Left lobe of liver (tissue), 2 donors: Measurements from ENCODE around the gene CIITA. TPM values are rescaled to one million over a fixed set of nuclear protein-coding genes. Genes with fewer than 3 reads are reported as not detected.
A peak's percentile ranks its signal among the peaks of the same experiment; 100 is the strongest.
"Not testable (repeated sequence)": the region's sequence is repeated elsewhere in the genome, so short reads cannot be mapped to it uniquely, and the experiment has no call there.

ENCODE experiments used
- ATAC-seq: fragments of 200-7000 bp; cut with Tn5 transposase; one replicate; pipeline ENCODE4 v1.9.1; 2020; ENCODE audit warnings: mild to moderate bottlenecking, moderate library complexity
- DNase-seq: peaks from one replicate; pipeline ENCODE4 v3.0.0-alpha.2; 2020; ENCODE audit warnings: low spot score
- total RNA-seq: library from RNA; stranded (reverse); gene quantifications from one replicate; pipeline ENCODE4 v1.2.1, GENCODE V29; 2021
- donor health status: DM: no; HTN: no; CAD: no; lungs with moderate emphysema.
- donor health status: DM: no; HTN: yes; CAD: no.

Gene CIITA
- total RNA-seq, 1 donor from 2014 or later: 1.7 TPM

- no peak for DNase-seq
- ATAC-seq: no peak
Measured at GRCh38 chr16:10949424-10949970, 72.5 kb downstream of the CIITA start.

GRCh38 chr16:10950393-10950792, 73.4 kb downstream of the CIITA start:
- ATAC-seq (no peak), DNase-seq (no peak)

GRCh38 chr16:10951026-10951425, 74.0 kb downstream of the CIITA start:
- DNase-seq (no peak), ATAC-seq (peak; percentile 19)

GRCh38 chr16:10954903-10955302, 77.9 kb downstream of the CIITA start:
- ATAC-seq (peak; percentile 53), DNase-seq (no peak)

GRCh38 chr16:10957771-10958482, 80.9 kb downstream of the CIITA start:
- ATAC-seq (no peak), DNase-seq (no peak)

- ATAC-seq (no peak), DNase-seq (no peak)
Measured at GRCh38 chr16:10959161-10959560, 82.2 kb downstream of the CIITA start.

- no peak for ATAC-seq
- DNase-seq: no peak
Measured at GRCh38 chr16:10961231-10961630, 84.2 kb downstream of the CIITA start.

GRCh38 chr16:10964039-10964890, 87.3 kb downstream of the CIITA start:
- ATAC-seq (peak; percentile 98), DNase-seq (peak; percentile 78)

- ATAC-seq (no peak), DNase-seq (no peak)
Measured at GRCh38 chr16:10964891-10965326, 87.9 kb downstream of the CIITA start.

- no peak for DNase-seq
- ATAC-seq: no peak
Measured at GRCh38 chr16:10965440-10966061, 88.5 kb downstream of the CIITA start.

GRCh38 chr16:10966129-10966528, 89.1 kb downstream of the CIITA start:
- ATAC-seq: no peak

GRCh38 chr16:10966559-10966958, 89.6 kb downstream of the CIITA start:
- ATAC-seq, DNase-seq: not testable (repeated sequence)

More at GRCh38 chr16:10966129-10966528, 89.1 kb downstream of the CIITA start:
- no peak for DNase-seq

- DNase-seq: no peak
Measured at GRCh38 chr16:10967986-10968385, 91.0 kb downstream of the CIITA start.

GRCh38 chr16:10968498-10968897, 91.5 kb downstream of the CIITA start:
- ATAC-seq (no peak), DNase-seq (no peak)

More at GRCh38 chr16:10967986-10968385, 91.0 kb downstream of the CIITA start:
- no peak for ATAC-seq

GRCh38 chr16:10969615-10970014, 92.6 kb downstream of the CIITA start:
- ATAC-seq (no peak), DNase-seq (no peak)

GRCh38 chr16:10970065-10970464, 93.1 kb downstream of the CIITA start:
- ATAC-seq (no peak), DNase-seq (no peak)

GRCh38 chr16:10971560-10971961, 94.6 kb downstream of the CIITA start:
- no peak for DNase-seq
- ATAC-seq: peak; percentile 92

GRCh38 chr16:10972108-10972818, 95.3 kb downstream of the CIITA start:
- no peak for DNase-seq
- ATAC-seq: no peak

GRCh38 chr16:10972819-10973464, 95.9 kb downstream of the CIITA start:
- no peak for ATAC-seq

GRCh38 chr16:10976634-10977033, 99.6 kb downstream of the CIITA start:
- no peak for DNase-seq
- ATAC-seq: no peak

More at GRCh38 chr16:10972819-10973464, 95.9 kb downstream of the CIITA start:
- DNase-seq: no peak
